ENCODE results near the gene ZMIZ1.

The ZMIZ1 gene

GRCh38 chr10:79222186-79222585 is 153.4 kb downstream of the ZMIZ1 start:
- DNase-seq: no peak

- no peak for DNase-seq
Measured at GRCh38 chr10:79223091-79224048, 154.6 kb downstream of the ZMIZ1 start.

GRCh38 chr10:79224263-79224949 is 155.6 kb downstream of the ZMIZ1 start:
- DNase-seq: no peak

- no peak for DNase-seq
Measured at GRCh38 chr10:79224992-79225391, 156.2 kb downstream of the ZMIZ1 start.

GRCh38 chr10:79226391-79227245 is 157.9 kb downstream of the ZMIZ1 start:
- DNase-seq: no peak

GRCh38 chr10:79229071-79229541 is 160.3 kb downstream of the ZMIZ1 start:
- DNase-seq: no peak

- DNase-seq: no peak
Measured at GRCh38 chr10:79229830-79230327, 161.1 kb downstream of the ZMIZ1 start.

GRCh38 chr10:79230328-79230830 is 161.6 kb downstream of the ZMIZ1 start:
- no peak for DNase-seq

- no peak for DNase-seq
Measured at GRCh38 chr10:79230850-79231249, 162.1 kb downstream of the ZMIZ1 start.

GRCh38 chr10:79231908-79232307 is 163.1 kb downstream of the ZMIZ1 start:
- DNase-seq: no peak

GRCh38 chr10:79232864-79233263 is 164.1 kb downstream of the ZMIZ1 start:
- no peak for DNase-seq

- DNase-seq: no peak
Measured at GRCh38 chr10:79234391-79235315, 165.9 kb downstream of the ZMIZ1 start.

GRCh38 chr10:79235765-79236432 is 167.1 kb downstream of the ZMIZ1 start:
- DNase-seq: no peak

GRCh38 chr10:79236433-79236765 is 167.6 kb downstream of the ZMIZ1 start:
- DNase-seq: no peak

GRCh38 chr10:79237454-79238157 is 168.8 kb downstream of the ZMIZ1 start:
- DNase-seq: no peak

- DNase-seq: no peak
Measured at GRCh38 chr10:79238158-79238520, 169.4 kb downstream of the ZMIZ1 start.

GRCh38 chr10:79238606-79239005 is 169.8 kb downstream of the ZMIZ1 start:
- DNase-seq: no peak

GRCh38 chr10:79239275-79239779 is 170.6 kb downstream of the ZMIZ1 start:
- no peak for DNase-seq

GRCh38 chr10:79239924-79240581 is 171.3 kb downstream of the ZMIZ1 start:
- DNase-seq: no peak

- no peak for DNase-seq
Measured at GRCh38 chr10:79241629-79241989, 172.8 kb downstream of the ZMIZ1 start.

Data from NK-92 treated with Interleukin-12 subunit alpha and Interleukin-12 subunit beta, amount 100 ng/mL, for 24 hours (cell line).